GM12878 (cell line): ENCODE data around the gene FAM227B. TPM values are rescaled to one million over a fixed set of nuclear protein-coding genes. Genes with fewer than 3 reads are reported as not detected.

Experiments
- ATAC-seq: fragments of 200-7000 bp; cut with Tn5 transposase; 3 replicates; pipeline ENCODE4 v1.9.1; 2020; ENCODE audit warnings: mild to moderate bottlenecking, moderate library complexity
- BruUV-seq: library from RNA; stranded (reverse); fragments of 400-500 nt; replicated peaks from 2 replicates; lab custom pipeline; 2021; lab: Mats Ljungman, UMichigan
- CTCF ChIA-PET: fragments of 300-600 bp; sonication (Branson Sonifier 250); formaldehyde crosslinking; extraction: SDS; loops from one replicate; lab custom pipeline; 2021; ENCODE audit warnings: inconsistent platforms; lab: Yijun Ruan, JAX
- POLR2A ChIA-PET: fragments of 350-600 bp; formaldehyde crosslinking; extraction: SDS; loops from one replicate; lab custom pipeline; 2021; ENCODE audit warnings: inconsistent platforms; lab: Charles Lee
- RAD21 ChIA-PET: fragments of 300-600 bp; sonication (Branson Sonifier 250); formaldehyde crosslinking; loops from one replicate; lab custom pipeline; 2023; ENCODE audit warnings: antibody characterized with exemption; ENCODE audit not compliant: unreplicated experiment; lab: Charles Lee
- SMC1A ChIA-PET: fragments of 300-600 bp; sonication (Branson Sonifier 250); formaldehyde crosslinking; loops from one replicate; lab custom pipeline; 2023; ENCODE audit not compliant: unreplicated experiment, uncharacterized antibody; lab: Charles Lee
- DNase-seq: peaks from one replicate; pipeline ENCODE4 v3.0.0-alpha.2; 2011; ENCODE audit warnings: low read depth, low spot score
- FAIRE-seq: peaks from 3 replicates; lab custom pipeline; 2011; peaks lifted over from hg19 to GRCh38; lab: Jason Lieb, UNC
- H2AFZ ChIP-seq: 2 replicates; pipeline ENCODE4 v1.6.0; 2011; ENCODE audit warnings: low read depth, low read length, control low read depth; ENCODE audit not compliant: control insufficient read depth
- H3K27ac ChIP-seq: 2 replicates; pipeline ENCODE4 v1.5.1; 2011; ENCODE audit warnings: control low read depth; ENCODE audit not compliant: control insufficient read depth, insufficient read depth
- H3K27me3 ChIP-seq, 2 experiments: replicated peaks in 1 of 2; 2 replicates each; pipeline versions ENCODE4 v1.6.0 to v1.6.1; 2011; ENCODE audit warnings: low read length in 1 of 2; ENCODE audit not compliant: control insufficient read depth in 2 of 2, insufficient read depth in 2 of 2
- H3K36me3 ChIP-seq, 2 experiments: 2 replicates each; pipeline ENCODE4 v1.5.1; 2011; ENCODE audit warnings: low read length in 1 of 2; ENCODE audit not compliant: control insufficient read depth in 2 of 2, insufficient read depth in 2 of 2
- H3K4me1 ChIP-seq: 2 replicates; pipeline ENCODE4 v1.6.1; 2011; ENCODE audit warnings: mild to moderate bottlenecking, low read length, moderate library complexity, mixed read lengths; ENCODE audit not compliant: control insufficient read depth, insufficient read depth
- H3K4me2 ChIP-seq: 2 replicates; pipeline ENCODE4 v1.6.0; 2011; ENCODE audit warnings: control low read depth; ENCODE audit not compliant: control insufficient read depth, insufficient read depth
- H3K4me3 ChIP-seq: fragments of 200-600 bp; sonication (generic); 2 replicates; pipeline ENCODE4 v1.5.1; 2016
- H3K79me2 ChIP-seq: 2 replicates; pipeline ENCODE4 v1.6.0; 2011; ENCODE audit warnings: low read length; ENCODE audit not compliant: control insufficient read depth, insufficient read depth
- H3K9ac ChIP-seq: 2 replicates; pipeline ENCODE4 v1.8.0; 2011; ENCODE audit warnings: low read length, control low read depth, mixed read lengths; ENCODE audit not compliant: control insufficient read depth, insufficient read depth
- H3K9me3 ChIP-seq: replicated peaks from 3 replicates; pipeline ENCODE4 v1.5.1; 2011; ENCODE audit warnings: mild to moderate bottlenecking, low read length; ENCODE audit not compliant: control insufficient read depth, insufficient read depth
- H4K20me1 ChIP-seq: 2 replicates; pipeline ENCODE4 v1.6.0; 2011; ENCODE audit not compliant: control insufficient read depth, insufficient read depth
- BMI1 ChIP-seq: fragments of 450-650 bp; IDR thresholded peaks from 2 replicates; pipeline ENCODE4 v1.6.1; 2016; ENCODE audit warnings: mild to moderate bottlenecking, moderate library complexity, borderline replicate concordance
- CBX5 ChIP-seq: sonication (generic); IDR thresholded peaks from 2 replicates; pipeline ENCODE4 v1.6.1; 2016; ENCODE audit warnings: low read depth, moderate library complexity, mild to moderate bottlenecking, inconsistent platforms
- CREB1 ChIP-seq: IDR thresholded peaks from 2 replicates; pipeline ENCODE4 v1.6.1; 2012; ENCODE audit warnings: low read depth, mild to moderate bottlenecking, inconsistent platforms
- DPF2 ChIP-seq: fragments of 450-650 bp; IDR thresholded peaks from 2 replicates; pipeline ENCODE4 v1.6.1; 2017; ENCODE audit warnings: mild to moderate bottlenecking
- E2F4 ChIP-seq: IDR thresholded peaks from 2 replicates; pipeline ENCODE4 v1.6.1; 2012; ENCODE audit warnings: low read depth, low read length, improper control_type of control experiment
- EED ChIP-seq: sonication (generic); IDR thresholded peaks from 2 replicates; pipeline ENCODE4 v1.6.1; 2016; ENCODE audit warnings: antibody characterized with exemption, low read depth
- FOS ChIP-seq: IDR thresholded peaks from 3 replicates; pipeline ENCODE4 v1.6.1; 2011; ENCODE audit warnings: borderline replicate concordance; ENCODE audit not compliant: insufficient read length; ENCODE audit errors: extremely low read depth
- FOXM1 ChIP-seq: IDR thresholded peaks from 2 replicates; pipeline ENCODE4 v1.6.1; 2012; ENCODE audit warnings: low read depth, mild to moderate bottlenecking, inconsistent platforms, low read length, moderate library complexity
- MYB ChIP-seq: fragments of 150-350 bp; IDR thresholded peaks from 2 replicates; pipeline ENCODE4 v1.6.1; 2014; ENCODE audit warnings: mild to moderate bottlenecking, low read depth, low read length, borderline replicate concordance
- NFIC ChIP-seq: IDR thresholded peaks from 2 replicates; pipeline ENCODE4 v1.6.1; 2012; ENCODE audit warnings: low read depth, mild to moderate bottlenecking, inconsistent platforms, low read length, moderate library complexity
- SIN3A ChIP-seq: IDR thresholded peaks from 2 replicates; pipeline ENCODE4 v1.6.1; 2012; ENCODE audit warnings: low read depth, low read length, improper control_type of control experiment
- SMC3 ChIP-seq: IDR thresholded peaks from 2 replicates; pipeline ENCODE4 v1.6.1; 2011; ENCODE audit warnings: low read length, improper control_type of control experiment, borderline replicate concordance
- YY1 ChIP-seq: IDR thresholded peaks from 2 replicates; pipeline ENCODE4 v1.6.1; 2011; ENCODE audit warnings: low read depth, mild to moderate bottlenecking, low read length
- ZBED1 ChIP-seq: IDR thresholded peaks from 2 replicates; pipeline ENCODE4 v1.6.1; 2016; ENCODE audit warnings: borderline replicate concordance
- ZBTB40 ChIP-seq: fragments of 450-650 bp; IDR thresholded peaks from 2 replicates; pipeline ENCODE4 v1.6.1; 2016; ENCODE audit warnings: mild to moderate bottlenecking, moderate library complexity, borderline replicate concordance
- WGBS: methylation state at CpG from one replicate; pipeline ENCODE4 v1.1.6; 2016; ENCODE audit warnings: low lambda C conversion rate; ENCODE audit not compliant: insufficient replicate concordance, insufficient coverage; ENCODE audit errors: missing lambda C conversion rate; 5-methylcytosine and 5-hydroxymethylcytosine counted together
- in situ Hi-C: fragments of 300-500 bp; cut with MboI; formaldehyde crosslinking; loops from 9 replicates; pipeline ENCODE4 v1.14.3; 2018; ENCODE audit warnings: mixed read lengths
- intact Hi-C: fragments of 100-400 bp; cut with micrococcal nuclease; formaldehyde crosslinking; loops from one replicate; pipeline ENCODE4 v1.14.2; 2022; ENCODE audit not compliant: unreplicated experiment
- polyA plus RNA-seq, 11 experiments: library from polyadenylated mRNA; depleted of rRNA in 4 of 11; unstranded in 6 of 11; stranded (reverse) in 5 of 11; fragments of >200 nt; fragmentation: Nextera tagmentation in 4 of 11; fragmentation: Illumina TruSeq in 1 of 11; extraction: Ambion mirVana in 4 of 11; extraction: Trizol in 1 of 11; gene quantifications; 1 replicate in 1 of 11; 2 replicates in 10 of 11; pipeline versions ENCODE4 v1.2.1 to v1.2.3, GENCODE V29; 2011 to 2016; ENCODE audit warnings: inconsistent platforms in 2 of 11, missing spikeins in 2 of 11, low read depth in 1 of 11
- total RNA-seq, 4 experiments: library from RNA; depleted of rRNA in 3 of 4; stranded (reverse); fragments of >200 nt in 3 of 4; fragmentation: Illumina TruSeq in 1 of 4; extraction: Trizol in 1 of 4; gene quantifications; 2 replicates each; pipeline versions ENCODE4 v1.2.1 to v1.2.3, GENCODE V29; 2013 to 2021
- TF ChIP-seq, protein P1 (sequence below): fragments of 450-650 bp; IDR thresholded peaks from 2 replicates; pipeline ENCODE4 v1.6.1; 2017; ENCODE audit warnings: mild to moderate bottlenecking, moderate library complexity

The FAM227B gene
- total and polyA plus RNA-seq, 10 of the 15 experiments (the other 5 are each of a cell fraction or from before 2014, with no cell fraction given), result 3.9 to 12.6 (median 6.9) TPM

GRCh38 chr15:49604625-49605409 lies 15.8 kb downstream of the FAM227B start:
- Histone ChIP-seq H3K4me1 (no peaks in the 10 kb centered on the region), H3K9me3 (no peaks in the 10 kb centered on the region; the same call in 2 of the 3 replicates), H3K27ac (no peak overlapping the region), H2AFZ (no peak overlapping the region), H4K20me1 (no peaks in the 10 kb centered on the region), H3K4me2 (no peak overlapping the region), H3K36me3 (no peaks in the 10 kb centered on the region), H3K4me3 (no peak overlapping the region), H3K27me3 (no peaks in the 10 kb centered on the region), H3K79me2 (no peaks in the 10 kb centered on the region), H3K9ac (no peak overlapping the region)
- ATAC-seq, result no peak
- no peak for DNase-seq
- POLR2A ChIA-PET, result no interaction called here
- intact Hi-C loops (no loop called here), in situ Hi-C loops (loop anchor here (25.0 kb wide), 1 partner anchor 1268 kb away; the partner anchor contains the start of gene DUT)
- no TSS peak for BruUV-seq
- SMC1A ChIA-PET, result no interaction called here
- CTCF ChIA-PET, result no interaction called here
- WGBS, result 100% methylated on average over 2 of the region's 2 CpGs
- no peak for FAIRE-seq
- RAD21 ChIA-PET, result no interaction called here
- TF ChIP-seq FOS (no peak), NFIC (no peak), E2F4 (no peak), ZBED1 (no peak), BMI1 (no peak), DPF2 (no peak), EED (no peak), ZBTB40 (no peak), SMC3 (no peak), MYB (no peak), YY1 (no peak), SIN3A (no peak), FOXM1 (no peak), CBX5 (no peak), CREB1 (no peak)
- TF ChIP-seq, protein P1, sequence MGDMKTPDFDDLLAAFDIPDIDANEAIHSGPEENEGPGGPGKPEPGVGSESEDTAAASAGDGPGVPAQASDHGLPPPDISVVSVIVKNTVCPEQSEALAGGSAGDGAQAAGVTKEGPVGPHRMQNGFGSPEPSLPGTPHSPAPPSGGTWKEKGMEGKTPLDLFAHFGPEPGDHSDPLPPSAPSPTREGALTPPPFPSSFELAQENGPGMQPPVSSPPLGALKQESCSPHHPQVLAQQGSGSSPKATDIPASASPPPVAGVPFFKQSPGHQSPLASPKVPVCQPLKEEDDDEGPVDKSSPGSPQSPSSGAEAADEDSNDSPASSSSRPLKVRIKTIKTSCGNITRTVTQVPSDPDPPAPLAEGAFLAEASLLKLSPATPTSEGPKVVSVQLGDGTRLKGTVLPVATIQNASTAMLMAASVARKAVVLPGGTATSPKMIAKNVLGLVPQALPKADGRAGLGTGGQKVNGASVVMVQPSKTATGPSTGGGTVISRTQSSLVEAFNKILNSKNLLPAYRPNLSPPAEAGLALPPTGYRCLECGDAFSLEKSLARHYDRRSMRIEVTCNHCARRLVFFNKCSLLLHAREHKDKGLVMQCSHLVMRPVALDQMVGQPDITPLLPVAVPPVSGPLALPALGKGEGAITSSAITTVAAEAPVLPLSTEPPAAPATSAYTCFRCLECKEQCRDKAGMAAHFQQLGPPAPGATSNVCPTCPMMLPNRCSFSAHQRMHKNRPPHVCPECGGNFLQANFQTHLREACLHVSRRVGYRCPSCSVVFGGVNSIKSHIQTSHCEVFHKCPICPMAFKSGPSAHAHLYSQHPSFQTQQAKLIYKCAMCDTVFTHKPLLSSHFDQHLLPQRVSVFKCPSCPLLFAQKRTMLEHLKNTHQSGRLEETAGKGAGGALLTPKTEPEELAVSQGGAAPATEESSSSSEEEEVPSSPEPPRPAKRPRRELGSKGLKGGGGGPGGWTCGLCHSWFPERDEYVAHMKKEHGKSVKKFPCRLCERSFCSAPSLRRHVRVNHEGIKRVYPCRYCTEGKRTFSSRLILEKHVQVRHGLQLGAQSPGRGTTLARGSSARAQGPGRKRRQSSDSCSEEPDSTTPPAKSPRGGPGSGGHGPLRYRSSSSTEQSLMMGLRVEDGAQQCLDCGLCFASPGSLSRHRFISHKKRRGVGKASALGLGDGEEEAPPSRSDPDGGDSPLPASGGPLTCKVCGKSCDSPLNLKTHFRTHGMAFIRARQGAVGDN, result no peak
